SK-N-SH (cell line): ENCODE results near the gene SEC14L5. TPM values are rescaled to one million over a fixed set of nuclear protein-coding genes. Genes with fewer than 3 reads are reported as not detected.

Source experiments
- CTCF ChIA-PET: fragments of 300-600, 350-600 bp; formaldehyde crosslinking; extraction: SDS; loops from one replicate; lab custom pipeline; 2021; lab: Yijun Ruan, JAX
- POLR2A ChIA-PET: fragments of 350-600 bp; sonication (Branson Sonifier 250); formaldehyde crosslinking; extraction: SDS; loops from one replicate; lab custom pipeline; 2020; ENCODE audit warnings: antibody characterized with exemption, inconsistent platforms; lab: Yijun Ruan, JAX
- DNase-seq: peaks from one replicate; pipeline ENCODE4 v3.0.0; 2012
- H2AFZ ChIP-seq: fragments of 200-600 bp; sonication (generic); 2 replicates; pipeline ENCODE4 v1.8.1; 2016; ENCODE audit warnings: antibody characterized with exemption, mild to moderate bottlenecking, low read depth
- H3F3A ChIP-seq: fragments of 200-600 bp; sonication (generic); replicated peaks from 2 replicates; pipeline ENCODE3; 2016; ENCODE audit warnings: antibody characterized with exemption, mild to moderate bottlenecking; ENCODE audit not compliant: insufficient read depth
- H3K27ac ChIP-seq, 2 experiments: fragments of 200-500 bp in 1 of 2; fragments of 200-600 bp in 1 of 2; sonication (Bioruptor generic) in 1 of 2; sonication (generic), shearing (Covaris generic) in 1 of 2; 2 replicates each; pipeline versions ENCODE4 v1.5.1 to v1.6.1; 2014 to 2016; ENCODE audit warnings: low read depth in 2 of 2, inconsistent platforms in 1 of 2, low read length in 1 of 2, mild to moderate bottlenecking in 1 of 2, mixed read lengths in 1 of 2
- H3K27me3 ChIP-seq: fragments of 200-600 bp; sonication (generic), shearing (Covaris generic); 2 replicates; pipeline ENCODE4 v1.6.1; 2016; ENCODE audit warnings: mixed run types; ENCODE audit not compliant: insufficient read depth
- H3K36me3 ChIP-seq, 2 experiments: fragments of 200-500 bp in 1 of 2; fragments of 200-600 bp in 1 of 2; sonication (Bioruptor generic) in 1 of 2; sonication (generic) in 1 of 2; replicated peaks in 1 of 2; 2 replicates each; pipeline versions ENCODE3 to v1.5.1; 2014 to 2016; ENCODE audit warnings: low read length in 1 of 2, mild to moderate bottlenecking in 1 of 2; ENCODE audit not compliant: insufficient read depth in 2 of 2, control insufficient read depth in 1 of 2
- H3K4me1 ChIP-seq, 2 experiments: fragments of 200-500 bp in 1 of 2; fragments of 200-600 bp in 1 of 2; sonication (Bioruptor generic) in 1 of 2; sonication (generic), shearing (Covaris generic) in 1 of 2; 2 replicates each; pipeline versions ENCODE4 v1.5.1 to v1.6.1; 2014 to 2016; ENCODE audit warnings: low read depth in 1 of 2, low read length in 1 of 2, mixed run types in 1 of 2; ENCODE audit not compliant: insufficient read depth in 2 of 2, control insufficient read depth in 1 of 2
- H3K4me2 ChIP-seq: fragments of 200-600 bp; sonication (generic), shearing (Covaris generic); 2 replicates; pipeline ENCODE4 v1.6.1; 2017; ENCODE audit warnings: mixed run types
- H3K4me3 ChIP-seq, 2 experiments: fragments of 200-500 bp in 1 of 2; fragments of 200-600 bp in 1 of 2; sonication (Bioruptor generic) in 1 of 2; sonication (generic), shearing (Covaris generic) in 1 of 2; 2 replicates each; pipeline versions ENCODE4 v1.5.1 to v1.8.1; 2014 to 2016; ENCODE audit warnings: low read depth in 2 of 2, inconsistent platforms in 1 of 2, low read length in 1 of 2, mild to moderate bottlenecking in 1 of 2, mixed read lengths in 1 of 2, moderate library complexity in 1 of 2
- H3K79me2 ChIP-seq: fragments of 200-600 bp; sonication (generic); 2 replicates; pipeline ENCODE4 v1.8.1; 2017; ENCODE audit warnings: mild to moderate bottlenecking; ENCODE audit not compliant: insufficient read depth
- H3K9ac ChIP-seq: fragments of 200-600 bp; sonication (generic); 2 replicates; pipeline ENCODE4 v1.6.1; 2017; ENCODE audit warnings: mixed run types
- H3K9me2 ChIP-seq: fragments of 200-600 bp; sonication (generic); 2 replicates; pipeline ENCODE4 v1.6.1; 2017; ENCODE audit warnings: mixed run types
- H3K9me3 ChIP-seq: fragments of 200-600 bp; sonication (generic); 2 replicates; pipeline ENCODE4 v1.6.1; 2017; ENCODE audit warnings: mixed run types, mild to moderate bottlenecking, moderate library complexity
- H4K20me1 ChIP-seq: fragments of 200-600 bp; sonication (generic); 2 replicates; pipeline ENCODE4 v1.6.1; 2017; ENCODE audit warnings: mild to moderate bottlenecking, mixed run types; ENCODE audit not compliant: insufficient read depth
- CHD2 ChIP-seq: fragments of 150-350 bp; IDR thresholded peaks from 2 replicates; pipeline ENCODE4 v1.6.1; 2018; ENCODE audit warnings: low read length; ENCODE audit not compliant: partially characterized antibody
- EP300 ChIP-seq, 2 experiments: IDR thresholded peaks; 2 replicates each; pipeline versions ENCODE4 v1.4.0 to v1.6.1; 2012; ENCODE audit warnings: borderline replicate concordance in 1 of 2, low read depth in 1 of 2, low read length in 1 of 2
- EZH2phosphoT487 ChIP-seq: fragments of 200-600 bp; sonication (generic); IDR thresholded peaks from 2 replicates; pipeline ENCODE4 v1.6.1; 2017; ENCODE audit warnings: low read depth, mixed run types, mild to moderate bottlenecking, antibody characterized with exemption, moderate library complexity, borderline replicate concordance
- FOXM1 ChIP-seq: IDR thresholded peaks from 2 replicates; pipeline ENCODE4 v1.4.0; 2012; ENCODE audit warnings: low read depth, mild to moderate bottlenecking
- GATA2 ChIP-seq: sonication (generic); formaldehyde crosslinking; IDR thresholded peaks from 2 replicates; pipeline ENCODE4 v1.5.0; 2020; ENCODE audit warnings: mild to moderate bottlenecking, missing genetic modification reagents
- NFIC ChIP-seq: IDR thresholded peaks from 2 replicates; pipeline ENCODE4 v1.4.0; 2012; ENCODE audit warnings: borderline replicate concordance
- POLR2AphosphoS5 ChIP-seq: IDR thresholded peaks from 2 replicates; pipeline ENCODE4 v1.6.1; 2012; ENCODE audit warnings: low read depth, low read length
- REST ChIP-seq: IDR thresholded peaks from 2 replicates; pipeline ENCODE4 v1.6.1; 2012; ENCODE audit warnings: mild to moderate bottlenecking, low read depth, low read length, moderate library complexity
- RFX5 ChIP-seq: IDR thresholded peaks from 2 replicates; pipeline ENCODE4 v1.6.1; 2012; ENCODE audit warnings: mild to moderate bottlenecking, improper control_type of control experiment, low read length
- SIN3A ChIP-seq: IDR thresholded peaks from 2 replicates; pipeline ENCODE4 v1.6.1; 2012; ENCODE audit warnings: low read depth, mild to moderate bottlenecking, low read length, moderate library complexity, borderline replicate concordance
- SMC3 ChIP-seq: IDR thresholded peaks from 2 replicates; pipeline ENCODE4 v1.6.1; 2012; ENCODE audit warnings: low read depth, low read length, improper control_type of control experiment
- TAF1 ChIP-seq: IDR thresholded peaks from 2 replicates; pipeline ENCODE4 v1.6.1; 2012; ENCODE audit warnings: low read depth, mild to moderate bottlenecking, low read length, moderate library complexity, borderline replicate concordance
- TCF12 ChIP-seq: IDR thresholded peaks from 2 replicates; pipeline ENCODE4 v1.4.0; 2012
- TEAD4 ChIP-seq: IDR thresholded peaks from 2 replicates; pipeline ENCODE4 v1.4.0; 2012; ENCODE audit warnings: mild to moderate bottlenecking, borderline replicate concordance; ENCODE audit not compliant: insufficient read depth
- WGBS: methylation state at CpG from one replicate; pipeline ENCODE4 v1.1.6; 2017; ENCODE audit warnings: low lambda C conversion rate; 5-methylcytosine and 5-hydroxymethylcytosine counted together
- polyA plus RNA-seq, 3 experiments: library from polyadenylated mRNA; depleted of rRNA; stranded (reverse); fragments of >200 nt; gene quantifications; 2 replicates each; pipeline ENCODE4 v1.2.3, GENCODE V29; 2012
- TF ChIP-seq, protein P1 (sequence below): fragments of 200-600 bp; sonication (generic); IDR thresholded peaks from 2 replicates; pipeline ENCODE4 v1.6.1; 2017; ENCODE audit warnings: antibody characterized with exemption, mild to moderate bottlenecking, moderate library complexity
- TF ChIP-seq, protein P2 (sequence below): IDR thresholded peaks from 2 replicates; pipeline ENCODE4 v1.4.0; 2012; ENCODE audit warnings: low read depth
- TF ChIP-seq, protein P3 (sequence below): IDR thresholded peaks from 2 replicates; pipeline ENCODE4; 2012

Gene SEC14L5
- polyA plus RNA-seq, 1 of the 3 experiments (the other 2 are of a cell fraction) = 0.08 TPM

GRCh38 chr16:5005916-5006315, 47.8 kb downstream of the SEC14L5 start:
- 75% methylated on average over 4 of the region's 4 CpGs for WGBS
- TF ChIP-seq TAF1 (no peak), NFIC (no peak), SIN3A (no peak), FOXM1 (no peak)
- TF ChIP-seq, all 33 proteins: peak for 0

DNA sequence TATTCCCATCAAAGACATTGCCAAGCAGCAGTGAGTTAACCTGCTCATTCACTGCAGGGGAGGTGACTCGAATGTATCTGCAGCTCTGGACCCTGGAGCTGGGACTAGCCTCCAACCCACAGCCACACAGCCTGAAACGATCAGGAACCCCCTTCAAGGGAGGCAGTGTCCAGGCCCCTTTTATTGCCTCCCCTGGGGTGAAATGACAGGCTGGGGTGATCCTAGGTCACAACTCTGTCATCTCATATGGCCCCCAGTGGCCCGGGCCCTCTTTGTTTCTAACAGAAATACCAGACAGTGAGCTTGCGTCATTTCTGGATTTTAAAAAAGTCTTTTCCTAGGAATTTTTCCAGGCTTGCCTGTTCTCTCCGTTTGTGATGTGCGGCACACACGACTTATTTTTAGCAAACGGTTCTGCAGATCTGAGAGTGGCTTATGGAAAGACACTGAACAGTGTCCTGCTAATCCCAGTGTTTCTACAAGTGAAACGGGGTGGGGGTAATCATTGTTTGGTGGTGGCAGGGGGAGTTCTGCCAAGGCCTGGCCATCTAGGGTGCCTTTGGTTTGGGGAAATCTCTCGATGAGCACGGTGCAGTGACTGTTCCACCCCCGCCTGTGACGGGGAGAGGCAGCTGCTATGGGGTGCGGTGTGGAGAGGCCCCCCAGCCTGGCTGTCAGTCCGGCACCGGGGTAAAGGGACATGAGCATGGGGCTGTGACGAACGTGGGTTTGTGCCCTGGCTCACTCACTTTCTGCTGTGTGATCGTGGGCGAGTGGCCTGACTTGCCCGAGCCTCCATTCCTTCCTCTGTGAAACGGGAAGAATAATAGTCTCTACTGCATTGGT, 48.4 kb downstream of the SEC14L5 start:
- H3K36me3 ChIP-seq = no peaks in the 10 kb centered on the region
- no peak overlapping the region for H2AFZ ChIP-seq
- H3K4me2 ChIP-seq = no peak overlapping the region
- POLR2A ChIA-PET = no interaction called here
- H3K79me2 ChIP-seq = no peaks in the 10 kb centered on the region
- H3K4me1 ChIP-seq = no peaks in the 10 kb centered on the region
- H3F3A ChIP-seq = no peaks in the 10 kb centered on the region
- 53% methylated on average over 14 of the region's 22 CpGs for WGBS
- no peak for DNase-seq
- TF ChIP-seq SMC3 = no peak
- TF ChIP-seq EZH2phosphoT487 = no peak
- no peak for TF ChIP-seq GATA2
- no peak for TF ChIP-seq CHD2
- TF ChIP-seq FOXM1 = no peak
- TF ChIP-seq, protein P1, sequence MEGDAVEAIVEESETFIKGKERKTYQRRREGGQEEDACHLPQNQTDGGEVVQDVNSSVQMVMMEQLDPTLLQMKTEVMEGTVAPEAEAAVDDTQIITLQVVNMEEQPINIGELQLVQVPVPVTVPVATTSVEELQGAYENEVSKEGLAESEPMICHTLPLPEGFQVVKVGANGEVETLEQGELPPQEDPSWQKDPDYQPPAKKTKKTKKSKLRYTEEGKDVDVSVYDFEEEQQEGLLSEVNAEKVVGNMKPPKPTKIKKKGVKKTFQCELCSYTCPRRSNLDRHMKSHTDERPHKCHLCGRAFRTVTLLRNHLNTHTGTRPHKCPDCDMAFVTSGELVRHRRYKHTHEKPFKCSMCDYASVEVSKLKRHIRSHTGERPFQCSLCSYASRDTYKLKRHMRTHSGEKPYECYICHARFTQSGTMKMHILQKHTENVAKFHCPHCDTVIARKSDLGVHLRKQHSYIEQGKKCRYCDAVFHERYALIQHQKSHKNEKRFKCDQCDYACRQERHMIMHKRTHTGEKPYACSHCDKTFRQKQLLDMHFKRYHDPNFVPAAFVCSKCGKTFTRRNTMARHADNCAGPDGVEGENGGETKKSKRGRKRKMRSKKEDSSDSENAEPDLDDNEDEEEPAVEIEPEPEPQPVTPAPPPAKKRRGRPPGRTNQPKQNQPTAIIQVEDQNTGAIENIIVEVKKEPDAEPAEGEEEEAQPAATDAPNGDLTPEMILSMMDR = no peak
- no peak for TF ChIP-seq RFX5
- TF ChIP-seq TEAD4 = no peak
- no peak for TF ChIP-seq EP300 (IDR thresholded peaks at IDR 0.05; ENCODE audit: borderline replicate concordance in 1 of 2, low read depth in 1 of 2, low read length in 1 of 2)
- no peak for TF ChIP-seq TCF12
- TF ChIP-seq POLR2AphosphoS5 = no peak
- no peak for TF ChIP-seq REST
- TF ChIP-seq, protein P2, sequence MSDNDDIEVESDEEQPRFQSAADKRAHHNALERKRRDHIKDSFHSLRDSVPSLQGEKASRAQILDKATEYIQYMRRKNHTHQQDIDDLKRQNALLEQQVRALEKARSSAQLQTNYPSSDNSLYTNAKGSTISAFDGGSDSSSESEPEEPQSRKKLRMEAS = no peak
- TF ChIP-seq, protein P3, sequence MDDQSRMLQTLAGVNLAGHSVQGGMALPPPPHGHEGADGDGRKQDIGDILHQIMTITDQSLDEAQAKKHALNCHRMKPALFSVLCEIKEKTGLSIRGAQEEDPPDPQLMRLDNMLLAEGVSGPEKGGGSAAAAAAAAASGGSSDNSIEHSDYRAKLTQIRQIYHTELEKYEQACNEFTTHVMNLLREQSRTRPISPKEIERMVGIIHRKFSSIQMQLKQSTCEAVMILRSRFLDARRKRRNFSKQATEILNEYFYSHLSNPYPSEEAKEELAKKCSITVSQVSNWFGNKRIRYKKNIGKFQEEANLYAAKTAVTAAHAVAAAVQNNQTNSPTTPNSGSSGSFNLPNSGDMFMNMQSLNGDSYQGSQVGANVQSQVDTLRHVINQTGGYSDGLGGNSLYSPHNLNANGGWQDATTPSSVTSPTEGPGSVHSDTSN = no peak
- no peak for TF ChIP-seq TAF1
- no peak overlapping the region for H3K9ac ChIP-seq
- H4K20me1 ChIP-seq = no peaks in the 10 kb centered on the region
- no peak overlapping the region for H3K4me3 ChIP-seq
- no peak overlapping the region for H3K27ac ChIP-seq
- H3K9me2 ChIP-seq = no peaks in the 10 kb centered on the region
- CTCF ChIA-PET = no interaction called here
- H3K9me3 ChIP-seq = no peaks in the 10 kb centered on the region
- H3K27me3 ChIP-seq = peaks cover 20% of the 10 kb centered on the region; the same call in 1 of the 2 replicates

More at GRCh38 chr16:5005916-5006315, 47.8 kb downstream of the SEC14L5 start:
- H3K27ac ChIP-seq = no peak overlapping the region
- no peak overlapping the region for H3K4me3 ChIP-seq
- H3F3A ChIP-seq = no peaks in the 10 kb centered on the region
- no peak overlapping the region for H3K4me2 ChIP-seq
- ChIA-PET POLR2A (no interaction called here), CTCF (no interaction called here)
- H3K27me3 ChIP-seq = peaks cover 19% of the 10 kb centered on the region; the same call in 1 of the 2 replicates
- H3K4me1 ChIP-seq = no peaks in the 10 kb centered on the region
- no peaks in the 10 kb centered on the region for H4K20me1 ChIP-seq
- no peaks in the 10 kb centered on the region for H3K9me2 ChIP-seq
- H3K79me2 ChIP-seq = no peaks in the 10 kb centered on the region
- H3K36me3 ChIP-seq = no peaks in the 10 kb centered on the region
- no peak overlapping the region for H2AFZ ChIP-seq
- H3K9me3 ChIP-seq = no peaks in the 10 kb centered on the region
- H3K9ac ChIP-seq = no peak overlapping the region
- no peak for DNase-seq
